ENCODE measurements around the gene MATR3. TPM values are rescaled to one million over a fixed set of nuclear protein-coding genes. Genes with fewer than 3 reads are reported as not detected.
A peak's percentile ranks its signal among the peaks of the same experiment; 100 is the strongest.
"Not testable (repeated sequence)": the region's sequence is repeated elsewhere in the genome, so short reads cannot be mapped to it uniquely, and the experiment has no call there.

Gene MATR3
- 251 and 346 TPM in 2 replicates for total RNA-seq (2014; rRNA removed; shearing (Covaris generic))

GRCh38 chr5:139293507-139294373 is at the start of gene MATR3:
Gene MATR3, plus strand, starts transcription at chr5:139293740. Its CDS starts 13,676 bp downstream, at chr5:139307416.
- in situ Hi-C loops (cut with HindIII; ENCODE audit: low sequenced_read_pairs), result no loop called here
- DNase-seq (ENCODE audit: low spot score), result peak; percentile 94

- in situ Hi-C loops (cut with HindIII; ENCODE audit: low sequenced_read_pairs), result no loop called here
- no peak for DNase-seq (ENCODE audit: low spot score)
Observed at GRCh38 chr5:139245637-139246339, 47.8 kb upstream of the MATR3 start.

GRCh38 chr5:139246394-139246793 is 47.1 kb upstream of the MATR3 start:
- no peak for DNase-seq (ENCODE audit: low spot score)

GRCh38 chr5:139248826-139249453 is 44.6 kb upstream of the MATR3 start:
- in situ Hi-C loops (cut with HindIII; ENCODE audit: low sequenced_read_pairs), result no loop called here
- no peak for DNase-seq (ENCODE audit: low spot score)

More at GRCh38 chr5:139246394-139246793, 47.1 kb upstream of the MATR3 start:
- in situ Hi-C loops (cut with HindIII; ENCODE audit: low sequenced_read_pairs), result no loop called here

- no peak for DNase-seq (ENCODE audit: low spot score)
- in situ Hi-C loops (cut with HindIII; ENCODE audit: low sequenced_read_pairs), result no loop called here
Observed at GRCh38 chr5:139251281-139251687, 42.3 kb upstream of the MATR3 start.

- no peak for DNase-seq (ENCODE audit: low spot score)
- in situ Hi-C loops (cut with HindIII; ENCODE audit: low sequenced_read_pairs), result no loop called here
Observed at GRCh38 chr5:139251695-139252288, 41.7 kb upstream of the MATR3 start.

GRCh38 chr5:139253115-139253514 is 40.4 kb upstream of the MATR3 start:
- in situ Hi-C loops (cut with HindIII; ENCODE audit: low sequenced_read_pairs), result no loop called here
- no peak for DNase-seq (ENCODE audit: low spot score)

GRCh38 chr5:139256820-139257219 is 36.7 kb upstream of the MATR3 start:
- in situ Hi-C loops (cut with HindIII; ENCODE audit: low sequenced_read_pairs), result no loop called here
- no peak for DNase-seq (ENCODE audit: low spot score)

GRCh38 chr5:139262059-139262741 is 31.3 kb upstream of the MATR3 start:
- no peak for DNase-seq (ENCODE audit: low spot score)
- in situ Hi-C loops (cut with HindIII; ENCODE audit: low sequenced_read_pairs), result no loop called here

GRCh38 chr5:139262742-139263445 is 30.6 kb upstream of the MATR3 start:
- peak; percentile 93 for DNase-seq (ENCODE audit: low spot score)
- in situ Hi-C loops (cut with HindIII; ENCODE audit: low sequenced_read_pairs), result no loop called here

- DNase-seq (ENCODE audit: low spot score), result no peak
- in situ Hi-C loops (cut with HindIII; ENCODE audit: low sequenced_read_pairs), result no loop called here
Observed at GRCh38 chr5:139263536-139263935, 30.0 kb upstream of the MATR3 start.

- in situ Hi-C loops (cut with HindIII; ENCODE audit: low sequenced_read_pairs), result no loop called here
- DNase-seq (ENCODE audit: low spot score), result no peak
Observed at GRCh38 chr5:139263946-139264345, 29.6 kb upstream of the MATR3 start.

- in situ Hi-C loops (cut with HindIII; ENCODE audit: low sequenced_read_pairs), result no loop called here
Observed at GRCh38 chr5:139265001-139265400, 28.5 kb upstream of the MATR3 start.

GRCh38 chr5:139266236-139266635 is 27.3 kb upstream of the MATR3 start:
- DNase-seq (ENCODE audit: low spot score), result no peak
- in situ Hi-C loops (cut with HindIII; ENCODE audit: low sequenced_read_pairs), result no loop called here

More at GRCh38 chr5:139265001-139265400, 28.5 kb upstream of the MATR3 start:
- DNase-seq (ENCODE audit: low spot score), result no peak

GRCh38 chr5:139267481-139267880 is 26.1 kb upstream of the MATR3 start:
- in situ Hi-C loops (cut with HindIII; ENCODE audit: low sequenced_read_pairs), result no loop called here
- no peak for DNase-seq (ENCODE audit: low spot score)

GRCh38 chr5:139268364-139269202 is 25.0 kb upstream of the MATR3 start:
- in situ Hi-C loops (cut with HindIII; ENCODE audit: low sequenced_read_pairs), result no loop called here
- no peak for DNase-seq (ENCODE audit: low spot score)

GRCh38 chr5:139270718-139271117 is 22.8 kb upstream of the MATR3 start:
- DNase-seq (ENCODE audit: low spot score); in situ Hi-C loops (cut with HindIII; ENCODE audit: low sequenced_read_pairs): not testable (repeated sequence)
